HFFc6 (cell line): ENCODE results near the gene HSPB9. TPM values are rescaled to one million over a fixed set of nuclear protein-coding genes. Genes with fewer than 3 reads are reported as not detected.

Source experiments
- DNase-seq: peaks from one replicate; pipeline ENCODE4 v3.0.0-alpha.2; 2018
- H3K27ac Mint-ChIP-seq: 2 replicates; pipeline ENCODE4 v1.8.0; 2020; ENCODE audit warnings: mild to moderate bottlenecking, mixed read lengths
- H3K27me3 Mint-ChIP-seq: 2 replicates; pipeline ENCODE4 v1.8.0; 2021; ENCODE audit warnings: mild to moderate bottlenecking, moderate library complexity, mixed read lengths; ENCODE audit not compliant: insufficient read depth
- H3K36me3 Mint-ChIP-seq: 2 replicates; pipeline ENCODE4 v1.8.0; 2021; ENCODE audit warnings: low read depth, mixed read lengths
- H3K4me1 Mint-ChIP-seq: 2 replicates; pipeline ENCODE4 v1.8.0; 2020; ENCODE audit warnings: low read depth, mixed read lengths
- H3K4me3 Mint-ChIP-seq: 2 replicates; pipeline ENCODE4 v1.8.0; 2020; ENCODE audit warnings: mild to moderate bottlenecking, moderate library complexity, mixed read lengths
- H3K9me3 Mint-ChIP-seq: 2 replicates; pipeline ENCODE4 v1.8.0; 2020; ENCODE audit warnings: mild to moderate bottlenecking, mixed read lengths
- CTCF ChIP-seq: fragments of 200-600 bp; sonication (generic); IDR thresholded peaks from 2 replicates; pipeline ENCODE4 v1.5.0; 2021; ENCODE audit warnings: antibody characterized with exemption, mild to moderate bottlenecking
- total RNA-seq, 6 experiments: library from RNA; stranded (reverse); fragmentation: NEBNext Ultra II Directional; extraction: Animal tissue kit (Norgen Biotek cat#: 25700); gene quantifications; 2 replicates in 1 of 6; 3 replicates in 5 of 6; pipeline ENCODE4 v1.2.3, GENCODE V29; 2021

HSPB9 gene
- total RNA-seq, 6 experiments from 2014 or later = not detected

- no peak for DNase-seq
- Mint-ChIP-seq H3K27me3 (peaks cover 7% of the 10 kb centered on the region), H3K4me3 (no peak overlapping the region), H3K4me1 (peaks cover 41% of the 10 kb centered on the region), H3K9me3 (no peaks in the 10 kb centered on the region), H3K36me3 (peaks cover 34% of the 10 kb centered on the region), H3K27ac (no peak overlapping the region)
- no peak for TF ChIP-seq CTCF
Measured at GRCh38 chr17:42129109-42129837, 6.7 kb downstream of the HSPB9 start.

GRCh38 chr17:42130310-42130936 lies 7.8 kb downstream of the HSPB9 start:
- no peak; the same call in 1 of the 2 replicates for TF ChIP-seq CTCF
- Mint-ChIP-seq H3K27ac (peak overlapping the region; percentile 73), H3K4me1 (peaks cover 47% of the 10 kb centered on the region)

GRCh38 chr17:42131232-42131631 lies 8.6 kb downstream of the HSPB9 start:
- Mint-ChIP-seq H3K4me1 (peaks cover 55% of the 10 kb centered on the region), H3K27ac (peak overlapping the region; percentile 94), H3K4me3 (peak overlapping the region; percentile 30), H3K36me3 (peaks cover 33% of the 10 kb centered on the region), H3K9me3 (no peaks in the 10 kb centered on the region), H3K27me3 (peaks cover 7% of the 10 kb centered on the region)
- no peak for TF ChIP-seq CTCF
- no peak for DNase-seq

More at GRCh38 chr17:42130310-42130936, 7.8 kb downstream of the HSPB9 start:
- Mint-ChIP-seq H3K27me3 (peaks cover 7% of the 10 kb centered on the region), H3K4me3 (no peak overlapping the region), H3K36me3 (peaks cover 30% of the 10 kb centered on the region), H3K9me3 (no peaks in the 10 kb centered on the region)
- no peak for DNase-seq

- DNase-seq = peak; percentile 30
- no peak for TF ChIP-seq CTCF
- Mint-ChIP-seq H3K27ac (peak overlapping the region; percentile 94), H3K27me3 (peaks cover 6% of the 10 kb centered on the region), H3K36me3 (peaks cover 33% of the 10 kb centered on the region), H3K4me1 (peaks cover 60% of the 10 kb centered on the region), H3K4me3 (peak overlapping the region; percentile 83; the same call in 1 of the 2 replicates), H3K9me3 (no peaks in the 10 kb centered on the region)
Measured at GRCh38 chr17:42131981-42132432, 9.4 kb downstream of the HSPB9 start.

GRCh38 chr17:42132941-42133340 lies 10.3 kb downstream of the HSPB9 start:
- peaks cover 6% of the 10 kb centered on the region for H3K27me3 Mint-ChIP-seq
- peak overlapping the region; percentile 94 for H3K27ac Mint-ChIP-seq
- TF ChIP-seq CTCF = no peak
- peaks cover 33% of the 10 kb centered on the region for H3K36me3 Mint-ChIP-seq
- H3K4me3 Mint-ChIP-seq = peak overlapping the region; percentile 83
- H3K9me3 Mint-ChIP-seq = no peaks in the 10 kb centered on the region
- DNase-seq = peak; percentile 91
- peaks cover 60% of the 10 kb centered on the region for H3K4me1 Mint-ChIP-seq
